K562 (cell line): Measurements from ENCODE around the gene GCSH. TPM values are rescaled to one million over a fixed set of nuclear protein-coding genes. Genes with fewer than 3 reads are reported as not detected.

Experiments
- BDP1 ChIP-seq: IDR thresholded peaks from 3 replicates; pipeline ENCODE4 v1.6.1; 2011; ENCODE audit not compliant: insufficient read length, insufficient read depth
- CCNT2 ChIP-seq: IDR thresholded peaks from 2 replicates; pipeline ENCODE4 v1.6.1; 2011; ENCODE audit warnings: borderline replicate concordance, low read depth, mild to moderate bottlenecking, moderate library complexity, mixed read lengths, low read length; ENCODE audit not compliant: insufficient read length; ENCODE audit errors: extremely low read depth
- CTBP1 ChIP-seq: fragments of 450-650 bp; IDR thresholded peaks from 2 replicates; pipeline ENCODE4 v1.6.1; 2016; ENCODE audit warnings: borderline replicate concordance
- FOXP1 ChIP-seq: sonication (generic); formaldehyde crosslinking; IDR thresholded peaks from 2 replicates; pipeline ENCODE4 v1.8.0; 2022; ENCODE audit warnings: mild to moderate bottlenecking, missing genetic modification reagents
- GATAD2A ChIP-seq: fragments of 450-650 bp; IDR thresholded peaks from 2 replicates; pipeline ENCODE4 v1.6.1; 2017
- GMEB1 ChIP-seq: fragments of 250-450 bp; sonication (Bioruptor Pico); IDR thresholded peaks from 2 replicates; pipeline ENCODE4 v1.4.0; 2020; ENCODE audit warnings: mild to moderate bottlenecking
- GTF2A2 ChIP-seq: IDR thresholded peaks from 2 replicates; pipeline ENCODE4 v1.6.1; 2016; ENCODE audit warnings: mild to moderate bottlenecking, missing genetic modification characterization, missing compliant biosample characterization
- HMGN3 ChIP-seq: IDR thresholded peaks from 2 replicates; pipeline ENCODE4 v1.6.1; 2011; ENCODE audit warnings: borderline replicate concordance, low read depth, mild to moderate bottlenecking, mixed read lengths, low read length; ENCODE audit not compliant: insufficient read length; ENCODE audit errors: extremely low read depth
- NFRKB ChIP-seq: fragments of 450-650 bp; IDR thresholded peaks from 2 replicates; pipeline ENCODE4 v1.6.1; 2016; ENCODE audit warnings: low read depth
- NONO ChIP-seq, 2 experiments: fragments of 200-400 bp in 1 of 2; fragments of 450-650 bp in 1 of 2; formaldehyde crosslinking in 1 of 2; IDR thresholded peaks; 2 replicates each; pipeline ENCODE4 v1.6.1; 2017; ENCODE audit warnings: low read depth in 2 of 2, mild to moderate bottlenecking in 2 of 2, moderate library complexity in 2 of 2, low read length in 1 of 2
- NR4A1 ChIP-seq, 2 experiments: fragments of 250-450 bp in 1 of 2; fragments of 450-650 bp in 1 of 2; sonication (Bioruptor Pico) in 1 of 2; IDR thresholded peaks; 2 replicates each; pipeline versions ENCODE4 v1.4.0 to v1.6.1; 2016 to 2020; ENCODE audit warnings: mild to moderate bottlenecking in 2 of 2, missing compliant biosample characterization in 1 of 2, missing genetic modification characterization in 1 of 2, moderate library complexity in 1 of 2
- PHF8 ChIP-seq: fragments of 200-600 bp; sonication (generic); IDR thresholded peaks from 2 replicates; pipeline ENCODE4 v1.6.1; 2012; ENCODE audit warnings: mixed run types, mild to moderate bottlenecking, inconsistent platforms, low read length, moderate library complexity, borderline replicate concordance
- POLR2AphosphoS5 ChIP-seq: IDR thresholded peaks from 2 replicates; pipeline ENCODE4 v1.6.1; 2011; ENCODE audit warnings: mild to moderate bottlenecking, low read depth, low read length, moderate library complexity; ENCODE audit not compliant: control insufficient read depth, insufficient read depth
- SMAD4 ChIP-seq: fragments of 250-450 bp; sonication (Bioruptor Pico); conservative IDR thresholded peaks from 2 replicates; pipeline ENCODE4 v1.8.0; 2021; ENCODE audit warnings: inconsistent platforms, mild to moderate bottlenecking, moderate library complexity
- SMC3 ChIP-seq: conservative IDR thresholded peaks from 2 replicates; pipeline ENCODE4 v1.6.1; 2011; ENCODE audit warnings: low read depth, low read length, improper control_type of control experiment; ENCODE audit not compliant: insufficient read depth
- SP1 ChIP-seq: sonication (generic); formaldehyde crosslinking; IDR thresholded peaks from 2 replicates; pipeline ENCODE4 v1.8.1; 2022; ENCODE audit warnings: mild to moderate bottlenecking, missing genetic modification reagents
- ZNF24 ChIP-seq: fragments of 450-650 bp; IDR thresholded peaks from 2 replicates; pipeline ENCODE4 v1.6.1; 2016
- polyA plus RNA-seq, 8 experiments: library from polyadenylated mRNA; depleted of rRNA in 4 of 8; stranded (reverse) in 5 of 8; unstranded in 3 of 8; fragments of >200 nt; fragmentation: Nextera tagmentation in 2 of 8; fragmentation: Illumina TruSeq in 1 of 8; extraction: Ambion mirVana in 2 of 8; extraction: Trizol in 1 of 8; gene quantifications; 2 replicates each; pipeline versions ENCODE4 v1.2.1 to v1.2.3, GENCODE V29; 2011 to 2014; ENCODE audit warnings: inconsistent platforms in 1 of 8, missing spikeins in 1 of 8
- total RNA-seq, 7 experiments: library from RNA; depleted of rRNA in 6 of 7; stranded (reverse); fragments of >200 nt in 6 of 7; fragmentation: Illumina TruSeq in 2 of 7; extraction: Trizol in 2 of 7; gene quantifications; 2 replicates each; pipeline versions ENCODE4 v1.2.1 to v1.2.3, GENCODE V29; 2011 to 2021; ENCODE audit warnings: low replicate concordance in 1 of 7
- TF ChIP-seq, protein P1 (sequence below), 2 experiments: fragments of 200-800 bp in 1 of 2; sonication (Bioruptor generic) in 1 of 2; sonication (generic) in 1 of 2; formaldehyde crosslinking in 1 of 2; IDR thresholded peaks in 1 of 2; conservative IDR thresholded peaks in 1 of 2; 2 replicates each; pipeline versions ENCODE4 v1.5.0 to v1.6.1; 2016 to 2020; ENCODE audit warnings: missing compliant biosample characterization in 1 of 2, missing genetic modification characterization in 1 of 2, missing genetic modification reagents in 1 of 2
- TF ChIP-seq, protein P2 (sequence below): fragments of 250-450 bp; sonication (Bioruptor Pico); IDR thresholded peaks from 2 replicates; pipeline ENCODE4 v1.8.0; 2021; ENCODE audit warnings: moderate library complexity, mild to moderate bottlenecking, inconsistent platforms
- TF ChIP-seq, protein P3 (sequence below): fragments of 250-450 bp; sonication (Bioruptor Pico); IDR thresholded peaks from 2 replicates; pipeline ENCODE4 v1.4.0; 2020; ENCODE audit warnings: mild to moderate bottlenecking, moderate library complexity

The GCSH gene
- total and polyA plus RNA-seq, 9 of the 15 experiments (the other 6 are each of a cell fraction or from before 2014, with no cell fraction given): 35.0 to 121 (median 89.0) TPM

GRCh38 chr16:81095953-81096714 lies at the start of gene GCSH (continued):
- TF ChIP-seq, protein P1, sequence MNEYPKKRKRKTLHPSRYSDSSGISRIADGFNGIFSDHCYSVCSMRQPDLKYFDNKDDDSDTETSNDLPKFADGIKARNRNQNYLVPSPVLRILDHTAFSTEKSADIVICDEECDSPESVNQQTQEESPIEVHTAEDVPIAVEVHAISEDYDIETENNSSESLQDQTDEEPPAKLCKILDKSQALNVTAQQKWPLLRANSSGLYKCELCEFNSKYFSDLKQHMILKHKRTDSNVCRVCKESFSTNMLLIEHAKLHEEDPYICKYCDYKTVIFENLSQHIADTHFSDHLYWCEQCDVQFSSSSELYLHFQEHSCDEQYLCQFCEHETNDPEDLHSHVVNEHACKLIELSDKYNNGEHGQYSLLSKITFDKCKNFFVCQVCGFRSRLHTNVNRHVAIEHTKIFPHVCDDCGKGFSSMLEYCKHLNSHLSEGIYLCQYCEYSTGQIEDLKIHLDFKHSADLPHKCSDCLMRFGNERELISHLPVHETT (CRISPR knock-in tag; conservative IDR thresholded peaks at IDR 0.05 in 1 of 2, IDR thresholded peaks at IDR 0.05 in 1 of 2): no peak
- TF ChIP-seq FOXP1 (CRISPR knock-in tag) (no peak), ZNF24 (no peak), GMEB1 (CRISPR knock-in tag) (peak; percentile 33), NFRKB (peak; percentile 23; the same call in 1 of the 2 replicates), BDP1 (no peak), SMC3 (no peak), NR4A1 (CRISPR knock-in tag; IDR thresholded peaks at IDR 0.05) (no peak), NR4A1 (tag; IDR thresholded peaks at IDR 0.05) (peak; percentile 80), HMGN3 (peak; percentile 68), GTF2A2 (no peak), SP1 (CRISPR knock-in tag) (peak; percentile 81), PHF8 (peak; percentile 57; the same call in 1 of the 2 replicates), SMAD4 (CRISPR knock-in tag) (peak; percentile 20; the same call in 1 of the 2 replicates), NONO (IDR thresholded peaks at IDR 0.05; ENCODE audit: low read depth in 2 of 2, low read length in 1 of 2) (peak; percentile 43 to 56; a peak in 1 of 4 replicates), CTBP1 (peak; percentile 95), POLR2AphosphoS5 (0 out of 2 replicates have a peak, but pooled peaks have one; percentile 44), CCNT2 (peak; percentile 69), GATAD2A (no peak)
- TF ChIP-seq, protein P2, sequence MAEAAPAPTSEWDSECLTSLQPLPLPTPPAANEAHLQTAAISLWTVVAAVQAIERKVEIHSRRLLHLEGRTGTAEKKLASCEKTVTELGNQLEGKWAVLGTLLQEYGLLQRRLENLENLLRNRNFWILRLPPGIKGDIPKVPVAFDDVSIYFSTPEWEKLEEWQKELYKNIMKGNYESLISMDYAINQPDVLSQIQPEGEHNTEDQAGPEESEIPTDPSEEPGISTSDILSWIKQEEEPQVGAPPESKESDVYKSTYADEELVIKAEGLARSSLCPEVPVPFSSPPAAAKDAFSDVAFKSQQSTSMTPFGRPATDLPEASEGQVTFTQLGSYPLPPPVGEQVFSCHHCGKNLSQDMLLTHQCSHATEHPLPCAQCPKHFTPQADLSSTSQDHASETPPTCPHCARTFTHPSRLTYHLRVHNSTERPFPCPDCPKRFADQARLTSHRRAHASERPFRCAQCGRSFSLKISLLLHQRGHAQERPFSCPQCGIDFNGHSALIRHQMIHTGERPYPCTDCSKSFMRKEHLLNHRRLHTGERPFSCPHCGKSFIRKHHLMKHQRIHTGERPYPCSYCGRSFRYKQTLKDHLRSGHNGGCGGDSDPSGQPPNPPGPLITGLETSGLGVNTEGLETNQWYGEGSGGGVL (CRISPR knock-in tag): no peak
- TF ChIP-seq, protein P3, sequence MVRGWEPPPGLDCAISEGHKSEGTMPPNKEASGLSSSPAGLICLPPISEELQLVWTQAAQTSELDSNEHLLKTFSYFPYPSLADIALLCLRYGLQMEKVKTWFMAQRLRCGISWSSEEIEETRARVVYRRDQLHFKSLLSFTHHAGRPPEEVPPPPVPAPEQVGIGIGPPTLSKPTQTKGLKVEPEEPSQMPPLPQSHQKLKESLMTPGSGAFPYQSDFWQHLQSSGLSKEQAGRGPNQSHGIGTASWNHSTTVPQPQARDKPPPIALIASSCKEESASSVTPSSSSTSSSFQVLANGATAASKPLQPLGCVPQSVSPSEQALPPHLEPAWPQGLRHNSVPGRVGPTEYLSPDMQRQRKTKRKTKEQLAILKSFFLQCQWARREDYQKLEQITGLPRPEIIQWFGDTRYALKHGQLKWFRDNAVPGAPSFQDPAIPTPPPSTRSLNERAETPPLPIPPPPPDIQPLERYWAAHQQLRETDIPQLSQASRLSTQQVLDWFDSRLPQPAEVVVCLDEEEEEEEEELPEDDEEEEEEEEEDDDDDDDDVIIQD (CRISPR knock-in tag): no peak
